GM21737 (cell line): Measurements from ENCODE around the gene TSSK6.

Experiments
- ATAC-seq: cut with Tn5 transposase; IDR thresholded peaks from one replicate; pipeline ENCODE4 v1.9.1; 2021; ENCODE audit warnings: mild to moderate bottlenecking, moderate library complexity; ENCODE audit not compliant: unreplicated experiment

Gene TSSK6

DNA sequence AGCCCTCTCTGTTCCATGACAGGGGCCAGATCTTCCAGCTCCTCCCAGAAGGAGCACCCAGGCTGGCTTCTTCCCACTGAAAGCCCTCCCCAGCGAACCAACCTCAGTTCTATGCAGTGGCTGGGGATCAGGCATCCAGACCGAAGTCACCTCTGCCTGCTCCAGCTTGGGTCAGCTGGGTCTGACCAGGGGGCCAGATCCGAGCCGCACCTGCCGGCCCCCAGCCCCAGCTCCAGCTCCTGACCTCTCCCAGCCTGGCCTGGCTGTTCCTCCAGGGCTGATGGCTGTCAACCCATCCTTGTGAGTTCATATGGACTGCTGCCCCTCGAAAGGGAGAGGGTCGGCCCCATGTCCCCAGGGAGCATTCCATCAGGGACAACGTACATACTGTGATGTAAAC lies 8.0 kb downstream of the TSSK6 start:
- no peak for ATAC-seq

DNA sequence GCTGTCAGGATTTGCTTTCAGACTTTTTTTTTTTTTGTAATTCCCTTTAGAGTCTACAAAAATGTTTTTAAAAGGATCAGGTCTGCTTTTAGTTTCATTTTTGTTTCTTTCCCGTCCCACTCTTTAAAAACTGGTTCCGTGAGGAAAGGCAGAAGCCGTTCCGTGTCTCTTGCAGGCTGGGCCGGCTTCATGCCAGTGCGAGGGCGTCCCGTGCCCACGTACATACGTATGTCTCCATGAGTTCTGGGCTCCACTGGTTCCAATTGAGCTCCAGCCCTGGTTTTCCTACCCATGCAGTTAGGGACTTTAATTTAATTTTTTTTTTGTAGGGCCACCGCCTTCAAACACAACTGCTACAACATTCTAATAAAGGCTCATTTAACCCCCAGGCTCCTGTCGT lies 8.8 kb downstream of the TSSK6 start:
- ATAC-seq, result no peak

DNA sequence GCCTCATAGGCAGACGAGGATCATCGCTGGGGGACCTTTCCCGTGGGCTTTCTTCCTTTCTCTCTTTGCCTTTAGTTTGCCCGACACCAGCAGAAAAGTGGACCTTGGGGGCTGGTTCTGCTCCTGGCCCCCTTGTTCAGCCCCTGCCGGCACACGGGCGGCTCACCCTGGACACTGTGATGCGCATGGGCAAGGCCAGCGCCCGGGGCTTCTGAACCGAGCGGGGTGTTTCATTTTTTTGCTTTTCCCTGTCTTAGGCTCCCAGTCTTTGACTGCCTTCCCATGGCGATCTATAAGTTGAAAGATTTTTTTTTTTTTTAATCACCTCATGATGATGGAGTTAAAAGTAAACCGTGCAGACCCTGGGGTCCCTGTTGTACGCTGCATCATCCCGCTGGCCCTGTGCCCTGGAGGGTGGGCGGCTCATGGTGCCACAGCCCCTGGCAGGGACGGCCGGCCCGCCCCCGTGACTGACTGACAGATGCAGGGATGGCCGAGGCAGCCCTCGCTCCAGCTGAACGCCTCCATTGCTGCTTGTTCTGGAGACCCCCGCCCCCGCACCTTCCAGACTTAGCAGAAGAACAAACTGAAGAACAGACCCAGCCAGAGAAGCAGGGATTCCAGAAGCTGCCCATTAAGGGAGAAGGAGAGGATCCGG lies 9.6 kb downstream of the TSSK6 start:
- no peak for ATAC-seq

DNA sequence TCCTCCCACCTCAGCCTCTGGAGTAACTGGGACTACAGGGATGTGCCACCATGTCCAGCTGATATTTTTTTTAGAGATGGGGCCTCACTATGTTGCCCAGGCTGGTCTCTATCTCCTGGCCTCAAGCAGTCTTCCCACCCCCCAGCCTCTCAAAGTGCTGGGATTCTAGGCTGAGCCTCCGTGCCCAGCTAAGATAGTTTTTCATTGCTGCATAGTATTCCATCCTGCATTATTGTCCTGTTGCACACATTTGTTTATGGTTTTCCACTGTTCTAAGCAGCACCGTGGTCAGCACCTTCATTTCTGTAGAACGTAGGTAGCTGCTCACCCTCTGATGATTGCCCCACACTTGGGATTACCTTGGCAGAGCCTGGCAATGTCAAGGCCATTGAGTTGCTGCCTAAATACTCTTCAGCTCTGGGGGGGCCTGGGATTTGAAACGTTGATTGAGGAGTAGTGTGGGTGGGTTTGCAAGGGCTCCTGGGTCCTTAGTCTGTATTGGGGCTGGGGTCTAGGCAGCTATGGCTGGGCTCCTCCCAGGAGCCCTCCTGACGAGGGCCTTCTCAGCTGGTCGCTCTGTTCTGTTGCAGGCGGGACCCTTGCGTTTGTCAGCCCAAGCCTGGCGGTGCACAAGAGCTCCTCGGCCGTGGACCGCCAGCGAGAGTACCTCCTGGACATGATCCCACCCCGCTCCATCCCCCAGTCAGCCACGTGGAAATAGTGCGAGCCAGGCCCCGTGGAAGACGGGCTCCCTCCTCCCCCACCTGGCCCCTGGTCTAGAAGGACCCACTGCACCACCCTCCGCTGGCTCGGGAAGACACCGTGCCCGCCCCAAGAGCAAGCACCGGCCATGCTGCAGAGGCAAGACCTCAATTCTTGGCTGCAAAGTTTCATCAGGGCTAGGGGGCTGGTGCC lies 10.3 kb downstream of the TSSK6 start:
- ATAC-seq, result no peak

DNA sequence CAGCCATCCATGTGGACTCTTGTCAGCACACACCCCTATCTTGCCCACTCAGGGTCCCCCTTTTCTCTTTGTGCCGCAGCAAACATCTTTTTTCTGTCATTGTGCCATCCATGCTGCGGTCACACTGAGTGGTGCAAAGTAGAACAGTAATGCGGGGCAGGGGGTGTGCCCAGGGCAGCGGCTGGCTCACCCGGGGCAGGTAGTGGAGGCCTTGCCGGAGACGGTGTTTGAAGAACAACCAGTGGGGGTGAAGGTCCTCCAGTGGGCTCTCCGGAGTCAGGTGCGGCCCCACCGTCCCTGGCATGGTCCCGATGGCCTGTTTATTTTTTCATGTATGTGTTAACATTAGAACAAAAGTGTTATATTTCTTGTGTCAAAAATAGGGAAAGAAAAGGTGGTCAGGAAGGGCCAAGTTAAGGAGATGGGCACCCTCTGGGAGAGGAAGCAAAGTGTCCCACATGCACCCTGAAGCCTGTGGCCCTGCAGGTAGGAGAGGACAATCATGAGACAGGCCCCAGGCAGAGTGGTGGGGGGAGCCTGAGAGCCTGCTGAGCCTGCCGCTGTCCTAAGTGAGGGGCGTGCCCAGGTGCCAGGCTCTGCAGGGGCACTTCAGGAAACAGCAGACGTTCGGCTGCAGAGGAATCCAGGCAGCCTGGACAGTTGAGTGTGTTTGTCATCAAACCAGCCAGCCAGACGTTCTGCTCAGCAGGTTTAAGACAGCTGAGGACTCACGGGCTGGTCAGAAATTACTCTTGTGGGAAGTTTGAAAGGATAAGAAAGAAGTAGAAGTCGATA lies 12.3 kb downstream of the TSSK6 start:
- ATAC-seq, result no peak

DNA sequence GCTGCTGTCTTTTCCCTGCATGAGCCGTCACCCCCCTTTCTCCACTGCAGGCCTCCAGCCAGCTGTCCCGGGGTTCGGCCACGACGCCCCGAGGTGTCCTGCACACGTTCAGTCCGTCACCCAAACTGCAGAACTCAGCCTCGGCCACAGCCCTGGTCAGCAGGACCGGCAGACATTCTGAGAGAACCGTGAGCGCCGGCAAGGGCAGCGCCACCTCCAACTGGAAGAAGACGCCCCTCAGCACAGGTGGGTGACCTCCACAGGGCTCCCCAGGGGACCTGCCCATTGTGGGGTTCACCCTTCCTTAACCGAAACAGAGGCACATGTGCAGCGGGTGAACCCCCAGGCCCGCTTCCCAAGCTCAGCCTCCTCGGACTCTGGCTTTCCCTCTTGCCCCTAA lies 13.1 kb downstream of the TSSK6 start:
- no peak for ATAC-seq

DNA sequence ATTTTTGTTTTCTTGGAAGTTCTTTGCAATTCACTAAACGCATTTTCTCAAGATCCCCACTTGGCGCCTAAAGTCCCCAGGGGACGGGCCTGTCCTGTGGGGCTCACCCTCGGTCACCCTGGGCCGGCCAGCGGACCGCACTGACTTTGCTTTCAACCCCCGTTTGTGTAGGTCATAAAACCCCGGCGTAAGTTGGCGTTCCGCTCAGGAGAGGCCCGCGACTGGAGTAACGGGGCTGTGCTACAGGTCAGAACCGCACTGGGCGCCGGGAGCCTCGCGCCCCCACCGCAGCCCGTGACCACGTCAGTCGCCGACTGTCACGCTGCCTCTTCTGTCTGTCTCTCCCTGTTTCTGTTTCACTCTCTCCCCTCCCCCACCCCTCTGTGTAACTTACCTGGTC lies 13.6 kb downstream of the TSSK6 start:
- ATAC-seq, result no peak

DNA sequence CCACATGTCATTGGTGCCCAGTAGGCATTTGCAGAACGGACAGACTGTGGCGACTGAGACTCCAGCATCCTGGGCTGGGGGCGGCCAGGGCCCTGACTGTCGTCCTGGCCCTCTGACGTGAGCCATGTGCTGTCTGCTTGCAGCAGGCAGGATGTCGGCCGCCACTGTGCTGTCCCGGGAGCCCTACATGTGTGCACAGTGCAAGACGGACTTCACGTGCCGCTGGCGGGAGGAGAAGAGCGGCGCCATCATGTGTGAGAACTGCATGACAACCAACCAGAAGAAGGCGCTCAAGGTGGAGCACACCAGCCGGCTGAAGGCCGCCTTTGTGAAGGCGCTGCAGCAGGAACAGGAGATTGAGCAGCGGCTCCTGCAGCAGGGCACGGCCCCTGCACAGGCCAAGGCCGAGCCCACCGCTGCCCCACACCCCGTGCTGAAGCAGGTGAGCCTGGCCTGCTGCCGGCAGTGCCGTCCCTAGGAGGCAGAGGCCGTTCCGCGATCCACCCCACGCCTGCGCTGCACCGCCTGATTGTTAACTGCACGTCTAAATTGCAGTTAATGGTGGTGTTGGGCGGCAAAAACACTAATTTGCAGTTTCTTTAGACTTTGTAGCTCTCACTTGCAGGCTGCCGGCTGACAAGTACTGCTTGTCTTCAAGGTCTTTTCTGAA lies 14.2 kb downstream of the TSSK6 start:
- ATAC-seq, result no peak

DNA sequence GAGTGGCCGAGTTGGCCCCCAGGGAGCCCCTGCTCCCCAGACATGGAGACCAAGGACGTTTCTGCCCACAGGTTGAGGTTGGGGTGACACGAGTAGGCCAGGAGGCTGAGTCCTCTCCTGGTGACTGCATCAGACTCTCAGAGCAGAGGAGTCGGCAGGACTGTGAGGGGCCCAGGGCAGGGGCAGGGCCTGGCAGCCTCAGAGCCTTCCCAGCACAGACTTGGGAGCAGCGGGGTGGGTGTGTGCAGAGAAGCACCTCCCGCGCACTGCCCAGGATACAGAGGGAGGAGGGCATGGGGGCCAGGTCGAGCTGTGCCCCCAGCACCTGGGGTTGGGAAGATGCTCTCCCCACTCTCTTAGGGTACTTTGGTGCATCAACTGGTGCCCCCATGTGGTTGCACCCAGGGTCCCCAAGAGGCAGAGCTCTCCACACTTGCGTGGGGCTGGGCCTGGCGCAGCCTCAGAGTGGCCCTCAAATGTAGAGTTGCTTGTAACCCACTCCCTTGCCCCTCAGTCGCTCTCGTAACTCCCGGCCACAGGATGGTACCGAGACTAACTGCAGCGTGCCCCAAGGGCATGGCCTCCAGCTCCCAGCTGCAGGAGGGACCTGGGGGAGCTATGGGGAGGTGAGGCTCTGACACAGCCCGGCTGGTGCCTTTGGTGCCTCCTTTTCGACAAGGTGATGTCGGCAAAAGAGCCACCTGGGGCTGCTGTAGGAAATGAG lies 15.9 kb downstream of the TSSK6 start:
- ATAC-seq, result no peak

DNA sequence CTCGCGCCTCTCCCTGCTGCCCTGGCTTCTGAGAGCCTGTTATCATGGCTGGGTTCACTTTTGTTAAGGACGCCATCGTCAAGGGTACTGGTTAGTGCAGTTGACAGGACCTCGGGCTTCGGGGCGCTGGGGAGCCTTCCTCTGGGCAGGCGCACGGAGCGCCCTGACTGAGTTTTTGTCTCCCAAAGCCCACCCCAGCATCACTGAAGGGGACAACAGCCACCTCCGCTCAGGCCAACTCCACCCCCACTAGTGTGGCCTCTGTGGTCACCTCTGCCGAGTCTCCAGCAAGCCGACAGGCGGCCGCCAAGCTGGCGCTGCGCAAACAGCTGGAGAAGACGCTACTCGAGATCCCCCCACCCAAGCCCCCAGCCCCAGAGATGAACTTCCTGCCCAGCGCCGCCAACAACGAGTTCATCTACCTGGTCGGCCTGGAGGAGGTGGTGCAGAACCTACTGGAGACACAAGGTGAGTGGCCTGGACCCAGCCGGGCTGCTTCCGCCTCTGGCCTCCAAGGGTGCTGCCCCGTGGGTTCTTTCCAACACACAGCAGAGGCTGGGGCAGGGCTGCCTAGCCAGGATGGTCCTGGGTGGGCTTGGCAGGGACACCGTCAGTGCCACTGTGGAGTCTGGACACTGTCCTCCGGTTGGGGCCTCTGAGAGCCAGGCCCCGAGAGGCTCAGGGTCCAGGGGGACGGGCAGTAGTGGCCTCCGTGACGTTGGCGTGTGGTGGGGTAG lies 16.9 kb downstream of the TSSK6 start:
- no peak for ATAC-seq

DNA sequence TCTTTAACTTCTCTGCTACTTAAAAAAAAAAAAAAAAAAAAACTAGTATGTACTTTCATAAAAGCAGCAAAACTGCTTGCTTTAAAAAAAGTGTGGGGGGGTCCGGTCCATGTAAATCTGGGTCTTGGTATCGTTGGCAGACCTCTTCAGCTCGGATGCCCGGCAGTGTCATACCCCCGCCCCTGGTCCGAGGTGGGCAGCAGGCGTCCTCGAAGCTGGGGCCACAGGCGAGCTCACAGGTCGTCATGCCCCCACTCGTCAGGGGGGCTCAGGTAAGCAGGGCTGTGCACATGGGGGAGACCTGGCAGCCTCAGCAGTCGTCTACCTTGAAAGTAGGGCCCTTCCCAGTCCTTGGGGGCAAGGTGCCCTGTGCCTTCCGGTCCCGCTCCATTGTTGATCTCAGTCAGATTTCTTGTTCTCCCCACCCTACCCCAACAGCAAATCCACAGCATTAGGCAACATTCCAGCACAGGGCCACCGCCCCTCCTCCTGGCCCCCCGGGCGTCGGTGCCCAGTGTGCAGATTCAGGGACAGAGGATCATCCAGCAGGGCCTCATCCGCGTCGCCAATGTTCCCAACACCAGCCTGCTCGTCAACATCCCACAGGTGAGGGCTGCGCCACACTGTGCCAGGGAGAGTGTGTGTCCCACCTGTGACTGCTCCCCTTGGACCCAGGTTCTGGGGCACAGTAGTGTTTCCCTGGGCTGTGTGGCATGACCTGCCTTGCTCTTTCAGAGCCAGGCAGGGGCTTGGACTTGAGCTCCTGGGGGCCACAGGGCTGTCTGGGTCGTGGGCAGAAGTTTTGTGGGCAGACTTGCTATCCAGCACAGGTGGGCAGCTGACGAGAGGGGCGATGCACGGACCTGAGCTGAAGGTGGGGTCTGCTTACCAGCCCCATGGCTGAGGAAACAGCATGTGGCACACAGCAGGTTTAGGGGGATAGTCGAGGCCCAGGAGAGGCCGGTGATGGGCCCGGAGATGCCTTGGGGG lies 19.4 kb downstream of the TSSK6 start:
- no peak for ATAC-seq

DNA sequence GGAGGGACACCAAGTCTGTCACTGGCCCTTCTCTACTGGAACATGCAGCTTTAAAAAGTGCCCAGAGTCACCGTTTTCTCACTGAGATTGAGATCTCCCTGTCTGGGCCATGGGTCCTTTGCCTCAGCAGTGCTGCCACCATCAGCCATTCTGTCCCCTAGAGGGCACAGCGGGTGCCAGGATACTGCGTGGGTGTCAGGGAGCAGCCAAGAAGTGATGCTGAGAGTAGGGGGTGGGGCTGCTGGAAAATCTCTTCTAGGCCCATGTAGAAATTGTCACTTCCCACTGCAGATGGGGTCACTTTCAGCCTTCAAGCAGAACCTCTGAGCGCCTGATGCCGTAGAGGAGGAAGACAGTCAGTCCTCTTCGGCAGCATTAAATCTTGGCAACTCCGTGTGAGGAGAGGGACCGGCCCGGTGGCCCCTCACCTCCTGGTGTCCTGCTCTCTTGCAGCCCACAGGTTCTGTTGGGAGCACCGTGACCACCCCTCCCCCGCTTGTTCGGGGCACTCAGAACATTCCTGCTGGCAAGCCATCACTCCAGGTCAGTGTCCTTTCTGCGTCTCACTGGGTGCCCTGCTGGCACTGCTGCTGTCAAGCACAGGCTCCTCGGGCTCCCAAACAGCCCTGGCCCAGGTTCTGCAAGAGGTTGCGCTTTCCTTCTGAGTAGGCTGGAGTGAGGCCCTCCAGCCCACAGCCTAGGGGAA lies 21.4 kb downstream of the TSSK6 start:
- no peak for ATAC-seq

DNA sequence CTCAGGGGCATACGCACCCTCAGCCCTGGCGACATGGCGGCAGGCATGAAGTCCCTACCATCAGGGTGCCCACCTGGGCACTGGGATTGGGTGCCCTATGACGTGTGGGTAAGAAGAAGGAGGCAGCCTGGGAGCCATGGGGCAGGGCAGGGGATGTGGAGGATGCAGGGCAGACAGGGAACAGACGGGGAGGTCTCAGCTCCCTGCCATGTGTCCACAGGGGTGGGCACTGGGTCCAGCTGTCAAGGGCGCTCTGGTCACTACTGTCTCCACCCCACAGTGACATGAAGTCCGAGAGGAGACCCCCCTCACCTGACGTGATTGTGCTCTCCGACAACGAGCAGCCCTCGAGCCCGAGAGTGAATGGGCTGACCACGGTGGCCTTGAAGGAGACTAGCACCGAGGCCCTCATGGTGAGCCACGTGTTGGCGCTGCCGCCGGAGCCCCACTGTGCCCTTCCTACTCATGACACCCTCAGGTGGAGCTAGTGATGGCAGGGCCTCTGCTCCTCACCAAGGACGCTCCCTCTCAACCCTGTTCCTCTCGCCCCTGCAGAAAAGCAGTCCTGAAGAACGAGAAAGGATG lies 23.2 kb downstream of the TSSK6 start:
- no peak for ATAC-seq

DNA sequence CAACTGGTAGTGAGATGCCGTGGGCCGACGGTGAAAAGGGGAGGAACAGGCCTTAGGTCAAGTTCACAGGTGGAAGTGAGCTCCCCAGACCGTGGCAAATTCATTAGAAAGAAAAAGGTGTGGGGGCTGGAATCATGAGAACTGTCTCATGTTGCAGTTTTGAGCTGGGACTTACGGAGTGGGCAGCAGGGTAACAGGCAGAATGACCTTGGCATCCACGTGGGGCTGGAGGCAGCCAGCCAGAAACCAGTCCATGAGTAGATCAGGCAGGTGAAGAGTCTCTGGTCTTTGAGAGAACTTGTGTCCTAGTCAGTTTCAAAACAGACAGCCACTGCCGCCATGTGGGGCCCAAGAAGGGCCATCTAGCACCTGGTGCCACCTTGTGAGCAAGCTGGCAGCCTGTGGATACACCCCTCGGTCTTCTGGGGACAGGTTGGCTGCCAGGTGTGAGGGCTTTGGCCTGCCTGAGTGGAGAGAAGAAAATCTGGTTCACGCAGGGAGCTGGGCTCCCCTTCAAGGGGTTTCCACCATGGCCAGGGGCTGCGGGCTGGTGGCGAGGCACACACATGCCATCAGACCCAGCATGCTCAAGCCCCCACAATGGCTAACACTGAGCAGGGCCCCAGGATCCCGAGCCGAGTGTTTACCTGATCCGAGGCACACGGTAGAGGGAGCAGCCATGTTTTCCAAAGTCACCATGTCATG lies 23.9 kb downstream of the TSSK6 start:
- ATAC-seq, result no peak

DNA sequence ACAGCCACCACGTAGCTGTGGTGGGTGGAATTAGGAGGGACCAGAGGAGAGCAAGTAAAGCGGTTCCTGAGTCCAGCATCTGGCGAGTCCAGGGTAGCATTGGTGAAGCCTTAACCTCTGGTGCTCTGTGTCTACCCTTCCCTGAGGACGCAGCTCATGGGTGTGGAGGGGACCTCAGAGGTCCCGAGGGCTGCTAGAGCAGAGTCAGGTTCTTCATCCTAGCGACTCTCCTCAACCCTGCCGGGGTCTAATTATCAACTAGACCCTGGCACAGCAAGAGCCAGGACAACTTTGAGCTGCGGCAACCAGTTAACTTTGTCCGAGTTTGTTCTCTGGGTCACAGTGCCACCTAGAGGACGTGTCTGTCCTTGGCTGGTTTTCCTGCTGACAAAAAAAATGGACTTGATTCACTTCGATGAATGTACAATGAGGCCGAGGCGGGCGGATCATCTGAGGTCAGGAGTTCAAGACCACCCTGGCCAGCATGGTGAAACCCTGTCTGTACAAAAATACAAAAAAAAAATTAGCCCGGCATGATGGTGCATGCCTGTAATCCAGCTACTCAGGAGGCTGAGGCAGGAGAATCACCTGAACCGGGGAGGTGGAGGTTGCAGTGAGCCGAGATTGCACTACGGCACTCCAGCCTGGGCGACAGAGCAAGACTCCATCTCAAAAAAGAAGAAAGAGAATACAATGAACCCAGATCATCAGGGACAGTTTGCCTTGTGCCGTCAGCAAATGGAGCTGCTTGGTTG lies 25.0 kb downstream of the TSSK6 start:
- no peak for ATAC-seq

DNA sequence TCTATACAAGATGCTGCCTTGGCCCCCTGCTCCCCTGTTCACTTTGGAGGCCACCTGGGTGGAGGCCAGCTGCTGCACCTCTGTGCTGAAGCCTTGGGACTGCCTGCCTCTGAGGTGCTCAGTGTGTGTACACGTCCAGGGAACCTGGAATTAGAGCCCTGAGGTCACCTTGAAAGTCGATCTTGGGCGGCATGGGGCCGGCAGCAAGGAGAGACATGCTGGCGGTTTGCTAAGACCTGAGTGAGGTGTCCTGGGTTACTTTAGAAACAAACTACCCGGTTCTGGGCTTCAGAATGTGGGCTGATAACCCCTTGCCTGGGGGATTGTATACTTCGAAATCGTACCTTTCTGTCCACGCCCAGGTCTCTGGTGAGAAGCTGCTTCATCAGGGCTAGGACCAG lies 25.5 kb downstream of the TSSK6 start:
- no peak for ATAC-seq
